Stimulated activated CD4-positive, alpha-beta T cell treated with anti-CD3 and anti-CD28 coated beads, Interleukin-12 subunit alpha, Interleukin-12 subunit beta, amount 100 ng/mL, for 4 hours (primary cell): ENCODE data around the gene MRPS18A.
A peak's percentile ranks its signal among the peaks of the same experiment; 100 is the strongest.
"Not testable (repeated sequence)": the region's sequence is repeated elsewhere in the genome, so short reads cannot be mapped to it uniquely, and the experiment has no call there.

Experiments used
- DNase-seq: peaks from one replicate; pipeline ENCODE4 v3.0.0-alpha.2; 2020

Gene MRPS18A

DNA sequence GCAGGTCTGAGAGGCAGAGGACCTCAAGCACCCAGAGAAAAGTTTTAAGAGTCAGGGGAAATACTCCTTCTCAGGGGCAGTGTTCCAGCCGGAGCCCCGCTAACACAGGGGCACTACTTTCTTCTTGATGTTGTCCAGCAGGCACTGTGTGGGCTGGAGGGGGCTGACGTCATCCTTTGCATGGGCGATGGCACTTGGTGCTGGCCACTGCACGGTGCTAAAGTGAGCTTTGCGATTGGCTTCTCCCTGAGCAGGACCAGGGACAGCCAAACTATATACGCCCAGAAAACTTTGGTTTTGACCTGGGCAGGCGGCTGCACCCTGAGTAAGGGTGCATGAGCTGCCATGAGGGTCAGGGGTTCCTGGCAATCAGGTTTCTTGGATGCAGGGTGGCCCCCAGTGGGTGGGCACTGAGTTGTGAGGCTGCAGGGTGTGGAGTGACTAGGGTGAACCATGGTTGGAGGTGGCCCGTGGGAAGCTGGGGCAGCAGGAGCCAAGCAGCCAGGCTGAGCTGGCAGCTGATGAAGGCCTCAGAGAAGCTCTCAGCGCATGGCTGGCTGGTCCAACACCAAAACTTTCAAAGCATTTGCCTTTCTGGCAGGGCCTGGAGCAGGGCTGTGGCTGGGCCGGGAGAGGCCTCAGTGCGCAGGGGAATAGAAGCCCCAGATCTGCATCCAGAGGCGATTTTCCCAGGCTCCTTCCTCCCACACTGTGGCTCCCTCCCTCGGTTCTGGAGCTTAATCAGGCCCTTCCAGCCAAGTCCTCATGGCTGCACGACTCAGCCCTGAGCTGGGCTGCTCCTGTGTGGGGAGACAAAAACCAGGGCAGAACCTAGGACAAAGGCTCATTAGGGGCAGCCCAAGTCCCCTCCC, 18.3 kb downstream of the MRPS18A start:
- no peak for DNase-seq

DNA sequence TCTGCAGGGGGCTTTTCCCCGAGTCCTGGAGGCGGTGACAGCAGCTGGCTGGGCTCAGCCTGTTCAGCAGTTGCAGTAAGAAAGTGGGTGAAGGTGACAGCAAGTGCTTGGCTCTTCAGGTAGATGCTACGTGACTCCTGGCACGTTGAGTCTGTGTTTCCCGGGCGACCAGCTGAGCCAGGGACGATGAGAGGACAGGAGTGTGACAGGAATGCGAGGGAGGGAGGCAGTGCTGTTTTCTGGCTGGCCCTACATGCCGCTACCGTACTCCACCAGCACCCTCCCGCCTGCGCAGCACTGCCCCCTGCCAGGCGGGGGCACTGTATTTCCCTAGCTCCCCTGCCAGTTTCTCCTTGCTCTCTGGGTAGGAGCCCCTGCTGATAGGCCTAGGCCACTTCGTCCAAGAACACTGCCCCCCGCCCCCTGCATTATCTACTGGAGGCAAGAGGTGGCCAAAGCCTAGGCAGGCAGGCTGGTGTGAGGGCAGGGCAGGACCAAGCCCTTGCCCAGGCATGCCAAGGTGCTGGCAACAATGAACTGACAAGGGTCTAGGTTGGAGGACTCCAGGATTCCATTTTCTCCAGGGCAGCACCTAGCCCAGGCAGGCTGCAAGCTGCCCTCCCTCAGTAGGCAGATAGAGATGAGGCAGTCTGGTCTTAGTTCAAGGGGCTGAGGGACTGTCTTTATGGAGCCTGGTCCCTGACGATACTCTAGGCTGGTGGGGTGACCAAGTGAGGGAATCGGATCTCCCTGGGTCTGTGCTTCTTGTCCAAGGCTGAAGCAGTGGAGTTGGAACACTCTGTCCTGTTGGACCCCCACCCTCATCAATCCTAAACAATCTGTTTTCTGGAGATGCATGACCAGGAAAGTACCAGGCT, 19.2 kb downstream of the MRPS18A start:
- peak; percentile 43 for DNase-seq

DNA sequence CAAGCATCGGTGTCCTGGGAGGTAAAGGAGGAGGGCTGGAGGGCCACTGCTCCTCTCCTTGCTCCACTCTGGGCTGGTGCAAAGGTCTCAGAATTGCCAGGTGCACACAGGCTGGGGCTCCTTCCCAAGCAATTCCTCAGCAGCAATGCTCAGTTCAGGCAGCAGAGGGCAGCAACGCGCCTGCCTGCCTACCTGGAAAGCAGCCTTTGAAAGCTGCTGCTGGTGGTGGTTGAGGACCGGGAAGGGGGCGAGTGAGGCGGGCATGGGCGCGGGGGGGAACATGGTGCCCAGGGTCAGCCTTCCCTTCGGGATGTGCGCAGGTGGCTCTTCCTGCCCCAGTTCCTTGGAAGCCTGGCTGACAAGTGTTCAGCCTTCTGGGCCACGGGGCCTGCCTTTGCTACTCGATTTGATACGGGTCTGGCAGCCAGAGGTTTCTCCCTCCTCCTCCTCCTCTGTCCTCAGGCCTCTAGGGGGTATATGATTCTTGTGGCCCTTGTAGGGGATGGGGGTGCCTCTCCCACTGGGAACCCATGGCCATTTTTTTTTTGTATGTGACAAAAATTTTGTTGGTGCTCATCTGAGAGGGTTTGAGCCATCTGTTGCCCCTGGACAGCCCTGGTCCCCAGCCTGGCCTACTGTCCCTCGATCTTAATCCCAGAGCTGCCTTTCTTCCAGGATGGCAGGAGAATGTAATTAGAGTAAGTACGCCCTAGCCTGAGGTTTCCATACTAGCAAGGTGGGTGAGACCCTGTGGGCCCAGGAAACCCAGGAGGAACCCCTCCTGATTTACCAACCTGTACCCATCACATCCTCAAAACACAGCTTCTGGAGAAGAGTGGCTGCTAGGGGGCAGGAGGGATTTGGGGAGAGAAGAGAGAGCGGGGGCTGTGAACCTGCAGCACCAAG, 20.1 kb downstream of the MRPS18A start:
- DNase-seq: peak; percentile 82

- no peak for DNase-seq
Measured at GRCh38 chr6:43666196-43666920, 21.2 kb downstream of the MRPS18A start.

DNA sequence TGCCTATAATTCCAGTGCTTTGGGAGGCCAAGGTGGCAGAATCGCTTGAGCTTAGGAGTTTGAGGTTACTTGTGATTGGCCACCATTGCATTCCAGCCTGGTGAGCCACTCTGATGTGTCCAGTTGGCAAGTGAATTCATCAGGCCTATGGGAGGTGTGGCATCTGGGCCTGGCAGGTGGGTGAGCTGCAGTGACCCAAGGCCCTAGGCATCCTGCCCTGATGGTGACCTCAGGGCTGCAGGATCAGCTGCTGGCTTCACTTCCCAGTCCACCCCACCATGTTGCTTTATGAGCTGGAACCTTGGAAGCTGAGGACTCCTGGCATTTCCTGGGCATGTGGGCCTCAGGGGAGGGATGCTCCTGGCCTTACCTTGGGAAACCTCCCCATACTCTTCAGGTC, 22.2 kb downstream of the MRPS18A start:
- no peak for DNase-seq

DNA sequence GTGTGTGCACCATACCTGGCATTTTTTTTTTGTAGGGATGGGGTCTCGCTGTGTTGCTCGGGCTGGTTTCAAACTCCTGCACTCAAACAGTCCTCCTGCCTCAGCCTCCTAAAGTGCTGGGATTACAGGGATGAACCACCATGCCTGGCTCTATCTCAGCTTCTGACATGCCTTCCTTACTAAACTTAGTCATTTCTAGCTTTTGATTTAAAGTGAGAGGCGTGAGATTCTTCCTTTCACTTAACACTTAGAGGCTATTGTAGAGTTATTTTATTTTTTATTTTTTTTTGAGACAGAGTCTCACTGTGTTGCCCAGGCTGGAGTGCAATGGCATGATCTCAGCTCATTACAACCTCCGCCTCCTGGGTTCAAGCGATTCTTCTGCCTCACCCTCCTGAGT, 24.6 kb downstream of the MRPS18A start:
- DNase-seq: not testable (repeated sequence)

- no peak for DNase-seq
Measured at GRCh38 chr6:43658161-43658560, 29.4 kb downstream of the MRPS18A start.

- DNase-seq: no peak
Measured at GRCh38 chr6:43657221-43657802, 30.3 kb downstream of the MRPS18A start.

DNA sequence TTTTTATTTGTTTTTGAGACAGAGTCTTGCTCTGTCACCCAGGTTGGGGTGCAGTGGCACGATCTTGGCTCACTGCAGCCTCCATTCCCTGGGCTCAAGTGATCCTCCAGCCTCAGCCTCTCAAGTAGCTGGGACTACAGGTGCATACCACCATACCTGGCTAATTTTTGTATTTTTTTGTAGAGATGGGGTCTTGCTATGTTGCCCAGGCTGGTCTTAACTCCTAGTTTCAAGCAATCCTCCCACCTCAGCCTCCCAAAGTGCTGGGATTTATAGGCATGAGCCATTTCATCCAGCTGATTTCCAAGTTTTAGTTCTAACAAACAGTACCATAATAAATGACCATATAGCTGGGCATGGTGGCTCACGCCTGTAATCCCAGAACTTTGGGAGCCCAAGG, 34.8 kb downstream of the MRPS18A start:
- DNase-seq: not testable (repeated sequence)

DNA sequence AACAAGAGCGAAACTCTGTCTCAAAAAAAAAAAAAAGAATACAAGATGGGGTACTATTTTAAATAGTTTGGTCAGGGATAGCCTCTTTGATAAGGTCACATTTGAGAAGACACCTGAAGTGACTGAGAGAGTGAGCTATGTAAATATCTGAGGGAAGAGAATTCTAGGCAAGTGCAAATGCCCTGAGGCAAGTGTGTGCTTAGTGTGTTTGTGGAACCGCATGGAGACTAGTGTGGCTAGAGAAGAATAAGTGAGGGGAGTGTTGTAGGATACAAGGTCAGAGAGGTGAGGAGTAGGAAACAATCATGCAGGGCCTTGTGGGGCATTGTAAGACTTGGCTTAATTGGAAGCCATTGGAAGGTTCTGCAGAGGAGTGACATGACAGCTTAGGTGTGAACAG, 39.3 kb downstream of the MRPS18A start:
- no peak for DNase-seq

GRCh38 chr6:43647613-43648012, 40.0 kb downstream of the MRPS18A start:
- no peak for DNase-seq

- no peak for DNase-seq
Measured at GRCh38 chr6:43645613-43645964, 42.0 kb downstream of the MRPS18A start.

GRCh38 chr6:43644940-43645612, 42.5 kb downstream of the MRPS18A start, which contains the start of gene RSPH9:
Gene RSPH9, plus strand, starts transcription at chr6:43645036. Its CDS starts 63 bp downstream, at chr6:43645099.
- DNase-seq: peak; percentile 61

GRCh38 chr6:43639984-43640800, 47.4 kb downstream of the MRPS18A start:
- DNase-seq: no peak

DNA sequence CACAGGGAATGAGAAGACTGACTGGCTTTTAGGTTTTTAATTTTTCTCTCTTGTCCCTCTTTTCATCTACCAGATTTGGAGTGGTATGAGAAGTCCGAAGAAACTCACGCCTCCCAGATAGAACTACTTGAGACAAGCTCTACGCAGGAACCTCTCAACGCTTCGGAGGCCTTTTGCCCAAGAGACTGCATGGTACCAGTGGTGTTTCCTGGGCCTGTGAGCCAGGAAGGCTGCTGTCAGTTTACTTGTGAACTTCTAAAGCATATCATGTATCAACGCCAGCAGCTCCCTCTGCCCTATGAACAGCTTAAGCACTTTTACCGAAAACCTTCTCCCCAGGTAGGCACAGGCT, 51.3 kb downstream of the MRPS18A start:
- DNase-seq: no peak

GRCh38 chr6:43635387-43636307, 51.9 kb downstream of the MRPS18A start, which contains the start of gene MAD2L1BP:
Gene MAD2L1BP, plus strand, starts transcription at chr6:43635840. Its CDS starts 36 bp downstream, at chr6:43635876.
- peak; percentile 79 for DNase-seq

- DNase-seq: no peak
Measured at GRCh38 chr6:43634702-43635303, 52.8 kb downstream of the MRPS18A start.

DNA sequence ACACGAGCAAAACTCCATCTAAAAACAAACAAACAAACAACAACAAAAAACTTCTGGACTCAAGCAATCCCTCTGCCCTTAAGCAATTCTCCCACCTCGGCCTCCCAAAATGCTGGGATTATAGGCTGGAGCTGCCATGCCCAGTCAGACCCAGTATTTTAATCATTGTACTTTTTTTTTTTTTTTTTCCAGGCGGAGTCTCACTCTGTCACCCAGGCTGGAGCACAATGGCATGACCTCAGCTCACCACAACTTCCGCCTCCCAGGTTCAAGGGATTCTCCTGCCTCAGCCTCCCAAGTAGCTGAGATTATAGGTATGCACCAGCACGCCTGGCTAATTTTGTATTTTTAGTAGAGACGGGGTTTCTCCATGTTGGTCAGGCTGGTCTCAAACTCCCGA, 54.6 kb downstream of the MRPS18A start:
- DNase-seq: not testable (repeated sequence)
